DMS 273 treated with DMSO at 0.1 percent for 48 hours (cell line): Measurements from ENCODE around the gene CHST2.
A peak's percentile ranks its signal among the peaks of the same experiment; 100 is the strongest.

Source experiments
- DNase-seq: peaks from one replicate; lab custom pipeline; 2025; lab: John Stamatoyannopoulos, UW

The CHST2 gene

DNA sequence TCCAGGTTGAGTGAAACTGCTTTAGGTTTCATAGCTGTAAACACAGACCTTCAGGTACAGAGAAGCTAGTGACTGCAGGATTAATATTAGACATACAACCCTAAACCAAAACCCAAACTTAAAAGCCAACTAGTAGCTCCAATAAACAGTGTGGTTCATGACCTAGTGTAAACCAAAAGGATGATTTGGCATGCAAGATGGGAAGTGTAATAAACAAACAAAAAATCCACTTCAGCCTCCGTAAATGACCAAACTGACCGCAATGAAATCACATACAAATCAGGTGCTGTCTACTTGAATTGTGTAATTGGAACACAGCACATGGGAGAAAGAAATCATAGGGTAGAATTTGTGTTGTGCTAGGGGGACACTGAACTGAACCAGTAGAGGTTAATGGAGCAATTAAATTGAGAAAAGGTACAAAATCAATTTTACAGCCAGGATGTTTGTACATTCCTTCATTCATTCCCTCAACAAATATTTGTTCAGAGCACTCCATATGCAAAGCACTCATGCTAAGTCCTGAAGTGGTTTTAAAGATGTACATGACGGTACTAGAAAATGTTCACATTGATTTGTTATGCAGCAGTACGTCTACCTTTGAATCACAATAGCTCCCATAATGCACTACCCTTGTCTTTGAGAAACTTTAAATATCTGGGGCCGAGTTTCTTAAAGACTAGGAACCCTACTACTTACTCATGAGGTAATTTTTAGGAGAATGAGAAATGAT, 21.4 kb upstream of the CHST2 start:
- no peak for DNase-seq

DNA sequence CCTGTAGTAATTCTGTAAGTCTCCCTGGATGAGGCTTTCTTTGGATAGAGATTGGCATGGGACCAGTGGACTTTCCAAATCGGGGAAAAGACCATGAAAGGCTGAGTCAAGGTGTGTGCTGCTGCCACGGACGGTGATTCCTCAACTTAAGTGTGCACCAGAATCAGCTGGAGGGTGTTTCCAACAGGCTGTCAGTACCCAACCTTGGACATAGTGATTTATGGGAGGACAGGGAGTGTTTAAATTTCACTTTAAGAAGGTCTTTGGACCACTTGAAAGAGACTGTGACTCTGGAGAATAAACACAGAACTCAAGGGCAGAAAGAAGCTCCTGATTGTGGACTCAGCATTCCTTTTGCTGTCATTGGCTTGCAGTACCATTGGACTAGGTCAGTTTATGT, 20.4 kb upstream of the CHST2 start:
- DNase-seq = no peak

DNA sequence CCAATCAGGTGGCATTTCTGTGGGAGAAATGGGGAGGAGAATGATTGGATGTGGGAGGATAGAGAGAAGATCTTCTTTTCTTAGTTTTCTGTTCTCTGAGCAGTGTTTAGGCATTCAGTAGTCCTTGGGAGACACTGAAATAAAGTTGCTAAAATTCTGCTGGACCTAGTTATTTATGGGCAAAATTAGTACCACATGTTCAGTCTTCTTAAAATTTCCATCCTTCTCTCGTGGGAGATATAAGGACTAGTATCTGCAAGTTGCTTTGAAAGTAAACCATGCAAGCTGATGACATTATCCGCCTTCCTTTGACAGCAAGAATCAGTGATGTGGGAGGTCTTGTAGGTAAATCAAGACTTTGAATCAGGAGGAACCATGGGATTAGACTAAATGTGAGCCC, 19.9 kb upstream of the CHST2 start:
- DNase-seq = no peak

DNA sequence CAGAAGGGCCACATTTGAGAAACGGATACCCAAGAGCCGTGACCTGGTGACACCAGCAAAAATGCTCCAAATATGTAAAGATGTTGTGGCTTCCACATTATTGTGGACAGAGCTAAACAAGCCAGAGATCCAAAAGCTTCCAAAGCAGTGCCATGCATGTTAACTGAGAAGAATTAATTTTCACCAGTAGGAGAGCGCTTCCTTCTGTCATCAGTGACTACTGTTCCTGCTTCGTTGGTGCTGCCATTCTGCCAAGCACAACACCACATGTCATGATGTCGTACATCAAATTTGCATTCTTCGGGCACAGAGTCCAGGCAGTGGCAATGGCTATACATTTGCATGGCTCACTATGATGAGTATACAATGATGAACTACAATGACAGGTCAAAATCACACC, 19.1 kb upstream of the CHST2 start:
- DNase-seq = no peak

DNA sequence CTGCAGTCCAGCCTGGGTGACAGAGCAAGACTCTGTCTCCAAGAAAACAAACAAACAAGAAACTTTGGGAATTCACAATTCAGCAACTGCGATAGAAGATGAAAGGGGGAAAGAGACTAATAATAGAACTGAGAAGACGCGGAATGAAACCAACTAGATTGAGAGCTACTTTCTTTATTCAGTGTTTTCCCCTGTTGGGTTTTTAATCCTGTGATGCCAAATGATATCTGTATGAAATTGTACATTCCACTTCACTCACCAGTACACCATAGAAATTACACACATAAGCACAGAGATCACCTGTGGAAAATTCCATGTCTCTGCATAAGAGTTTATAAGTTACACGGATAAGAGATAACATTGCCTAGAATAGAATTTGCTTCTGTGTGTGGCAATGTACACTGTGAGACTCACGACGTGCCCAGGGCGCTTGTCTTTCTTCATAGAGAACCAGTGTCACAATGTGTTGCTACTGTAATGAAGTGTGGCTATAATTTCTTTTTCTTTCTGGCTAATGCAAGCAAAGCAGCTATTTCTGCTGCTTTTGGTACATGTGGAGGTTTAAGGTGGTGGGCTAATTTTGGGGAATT, 17.7 kb upstream of the CHST2 start:
- DNase-seq = no peak

DNA sequence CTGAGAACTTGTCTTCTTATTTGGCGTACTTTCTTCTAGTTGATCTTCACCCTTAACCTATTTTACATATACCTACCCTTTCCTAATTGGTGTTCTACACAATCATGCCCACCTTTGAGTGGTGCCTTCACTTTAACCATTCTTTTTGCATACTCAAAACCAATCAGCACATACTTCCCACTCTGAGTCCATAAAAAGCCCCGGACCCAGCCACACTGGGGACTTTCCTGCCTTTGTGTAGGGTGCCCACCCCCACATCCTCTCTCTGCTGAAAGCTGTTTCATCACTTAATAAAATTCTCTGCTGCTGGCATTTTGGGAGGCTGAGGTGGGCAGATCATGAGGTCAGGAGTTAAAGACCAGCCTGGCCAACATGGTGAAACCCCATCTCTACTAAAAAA, 15.9 kb upstream of the CHST2 start:
- DNase-seq = no peak

DNA sequence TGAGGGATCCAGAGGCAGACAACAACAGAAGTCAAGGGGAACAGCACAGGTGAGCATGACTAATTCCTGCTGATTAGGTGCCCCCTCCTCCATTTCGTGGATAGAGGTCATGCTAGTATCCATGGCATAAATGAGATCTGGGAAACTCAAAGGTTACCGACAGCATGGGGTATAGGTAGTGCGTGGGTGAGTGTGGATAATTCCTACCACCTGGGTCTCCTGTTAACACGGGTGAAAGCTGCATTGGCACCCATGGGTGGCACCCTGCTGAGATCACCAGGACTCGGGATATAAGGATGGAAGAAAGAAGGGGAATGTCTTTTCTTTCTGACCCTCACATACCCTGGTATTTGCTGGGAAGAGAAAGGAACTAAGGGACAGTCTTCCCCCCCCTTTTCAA, 14.4 kb upstream of the CHST2 start:
- no peak for DNase-seq

DNA sequence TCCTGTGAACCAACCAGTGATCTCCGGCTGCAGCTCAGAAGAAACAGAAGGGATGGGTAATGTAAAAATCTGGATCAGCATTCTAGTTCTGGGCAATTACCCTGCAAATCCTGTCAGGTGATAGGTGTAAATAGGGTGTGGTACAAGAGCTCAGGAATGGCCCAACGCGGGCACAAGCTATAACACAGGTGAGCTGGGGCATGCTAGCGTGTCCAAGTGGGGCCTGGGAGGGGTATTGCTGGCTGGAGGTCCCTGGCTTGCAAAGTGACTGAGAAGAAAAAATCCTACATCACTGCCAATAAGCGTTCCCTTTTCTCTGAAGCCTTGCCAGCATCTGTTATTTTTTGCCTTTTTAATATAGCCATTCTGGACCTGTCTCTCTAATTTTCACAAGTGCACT, 9.7 kb upstream of the CHST2 start:
- DNase-seq = no peak

DNA sequence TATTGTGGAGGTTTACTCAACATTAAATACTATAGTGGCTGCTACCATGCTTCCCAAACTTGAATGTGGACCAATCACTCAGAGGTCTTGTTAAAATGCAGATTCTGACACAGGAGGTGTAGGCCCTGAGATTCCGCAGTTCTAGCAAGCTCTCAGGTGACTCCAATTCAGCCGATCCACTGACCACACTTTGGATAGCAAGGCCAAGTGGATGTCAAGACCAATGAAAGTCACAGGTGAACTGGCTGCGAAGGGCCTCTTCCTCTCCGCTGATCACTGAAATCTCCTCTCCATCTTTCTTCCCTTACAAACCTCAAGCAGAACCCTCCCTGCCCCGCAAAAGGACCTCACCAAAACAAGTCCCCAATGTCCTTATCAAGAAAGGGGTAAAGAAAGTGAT, 9.2 kb upstream of the CHST2 start:
- DNase-seq = no peak

DNA sequence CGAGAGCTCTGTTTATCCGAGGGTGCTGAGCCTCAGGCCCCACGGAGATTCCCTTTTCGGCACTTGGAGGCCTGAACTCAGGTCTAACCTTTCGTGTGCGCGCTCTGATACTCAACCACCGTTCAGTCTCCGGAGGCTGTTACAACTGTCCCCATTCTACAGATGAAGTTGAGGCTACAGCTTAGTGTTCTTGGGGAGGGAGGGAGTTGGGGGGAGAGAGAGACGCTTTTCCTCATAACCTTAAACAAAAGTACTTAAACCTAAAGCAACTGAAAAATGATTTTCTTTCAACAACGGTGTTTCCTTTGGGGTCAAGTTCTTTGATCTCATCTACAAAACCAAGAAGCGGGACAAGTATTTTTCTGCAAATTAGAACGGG, 952 bp upstream of the CHST2 start:
- no peak for DNase-seq

DNA sequence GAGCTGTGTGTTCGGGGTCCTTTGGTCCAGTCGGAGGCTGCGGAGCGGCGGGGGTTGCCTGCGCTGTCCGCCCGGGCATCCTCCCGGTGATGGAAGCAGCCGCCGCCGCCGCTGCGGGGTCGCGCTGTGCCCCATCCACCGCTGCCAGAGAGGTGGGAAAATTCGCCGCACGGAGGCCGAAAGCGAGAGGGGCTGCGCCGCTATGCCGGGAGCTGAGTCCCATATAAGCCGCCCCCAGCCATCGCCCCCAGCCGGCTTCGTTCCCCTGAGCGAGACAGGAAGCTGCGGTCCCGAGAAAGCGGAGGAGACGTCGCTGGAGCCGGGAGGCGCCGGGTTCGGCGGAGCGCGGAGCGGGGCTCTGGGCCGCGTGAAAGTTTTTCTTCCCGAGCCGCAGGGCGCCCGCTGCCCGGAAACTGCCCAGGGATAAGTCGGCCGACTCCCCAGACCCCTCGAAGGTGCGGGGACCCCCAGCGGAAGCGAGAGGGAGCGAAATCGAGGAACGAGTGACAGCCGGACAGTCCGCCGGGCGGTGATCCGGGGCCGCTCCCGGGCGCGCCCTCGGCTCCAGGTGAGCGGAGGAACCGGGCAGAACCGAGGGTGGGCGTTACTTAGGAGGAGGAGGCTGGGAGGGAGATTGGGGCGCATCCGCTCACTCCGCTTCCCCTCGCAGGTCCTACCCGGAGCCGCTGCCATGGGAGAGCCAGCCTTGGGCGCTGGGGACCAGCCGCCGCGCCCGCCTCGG, 574 bp downstream of the CHST2 start:
- DNase-seq = no peak

DNA sequence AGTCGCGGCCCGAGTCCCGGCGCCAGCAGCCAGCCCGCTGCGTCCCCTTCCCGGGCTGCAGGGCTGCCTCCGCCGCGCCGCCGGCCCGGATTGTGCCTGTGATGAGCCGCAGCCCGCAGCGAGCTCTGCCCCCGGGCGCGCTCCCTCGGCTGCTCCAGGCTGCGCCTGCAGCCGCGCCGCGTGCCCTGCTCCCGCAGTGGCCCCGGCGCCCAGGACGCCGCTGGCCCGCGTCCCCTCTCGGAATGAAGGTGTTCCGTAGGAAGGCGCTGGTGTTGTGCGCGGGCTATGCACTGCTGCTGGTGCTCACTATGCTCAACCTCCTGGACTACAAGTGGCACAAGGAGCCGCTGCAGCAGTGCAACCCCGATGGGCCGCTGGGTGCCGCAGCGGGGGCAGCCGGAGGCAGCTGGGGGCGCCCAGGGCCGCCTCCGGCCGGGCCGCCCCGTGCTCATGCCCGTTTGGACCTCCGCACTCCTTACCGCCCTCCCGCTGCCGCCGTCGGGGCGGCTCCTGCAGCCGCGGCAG, 1.2 kb downstream of the CHST2 start:
- DNase-seq = peak; percentile 21

DNA sequence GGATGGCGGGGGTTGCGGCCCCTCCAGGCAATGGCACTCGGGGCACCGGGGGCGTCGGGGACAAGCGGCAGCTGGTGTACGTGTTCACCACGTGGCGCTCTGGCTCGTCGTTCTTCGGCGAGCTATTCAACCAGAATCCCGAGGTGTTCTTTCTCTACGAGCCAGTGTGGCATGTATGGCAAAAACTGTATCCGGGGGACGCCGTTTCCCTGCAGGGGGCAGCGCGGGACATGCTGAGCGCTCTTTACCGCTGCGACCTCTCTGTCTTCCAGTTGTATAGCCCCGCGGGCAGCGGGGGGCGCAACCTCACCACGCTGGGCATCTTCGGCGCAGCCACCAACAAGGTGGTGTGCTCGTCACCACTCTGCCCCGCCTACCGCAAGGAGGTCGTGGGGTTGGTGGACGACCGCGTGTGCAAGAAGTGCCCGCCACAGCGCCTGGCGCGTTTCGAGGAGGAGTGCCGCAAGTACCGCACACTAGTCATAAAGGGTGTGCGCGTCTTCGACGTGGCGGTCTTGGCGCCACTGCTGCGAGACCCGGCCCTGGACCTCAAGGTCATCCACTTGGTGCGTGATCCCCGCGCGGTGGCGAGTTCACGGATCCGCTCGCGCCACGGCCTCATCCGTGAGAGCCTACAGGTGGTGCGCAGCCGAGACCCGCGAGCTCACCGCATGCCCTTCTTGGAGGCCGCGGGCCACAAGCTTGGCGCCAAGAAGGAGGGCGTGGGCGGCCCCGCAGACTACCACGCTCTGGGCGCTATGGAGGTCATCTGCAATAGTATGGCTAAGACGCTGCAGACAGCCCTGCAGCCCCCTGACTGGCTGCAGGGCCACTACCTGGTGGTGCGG, 1.9 kb downstream of the CHST2 start:
- no peak for DNase-seq

DNA sequence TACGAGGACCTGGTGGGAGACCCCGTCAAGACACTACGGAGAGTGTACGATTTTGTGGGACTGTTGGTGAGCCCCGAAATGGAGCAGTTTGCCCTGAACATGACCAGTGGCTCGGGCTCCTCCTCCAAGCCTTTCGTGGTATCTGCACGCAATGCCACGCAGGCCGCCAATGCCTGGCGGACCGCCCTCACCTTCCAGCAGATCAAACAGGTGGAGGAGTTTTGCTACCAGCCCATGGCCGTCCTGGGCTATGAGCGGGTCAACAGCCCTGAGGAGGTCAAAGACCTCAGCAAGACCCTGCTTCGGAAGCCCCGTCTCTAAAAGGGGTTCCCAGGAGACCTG, 2.5 kb downstream of the CHST2 start:
- no peak for DNase-seq

DNA sequence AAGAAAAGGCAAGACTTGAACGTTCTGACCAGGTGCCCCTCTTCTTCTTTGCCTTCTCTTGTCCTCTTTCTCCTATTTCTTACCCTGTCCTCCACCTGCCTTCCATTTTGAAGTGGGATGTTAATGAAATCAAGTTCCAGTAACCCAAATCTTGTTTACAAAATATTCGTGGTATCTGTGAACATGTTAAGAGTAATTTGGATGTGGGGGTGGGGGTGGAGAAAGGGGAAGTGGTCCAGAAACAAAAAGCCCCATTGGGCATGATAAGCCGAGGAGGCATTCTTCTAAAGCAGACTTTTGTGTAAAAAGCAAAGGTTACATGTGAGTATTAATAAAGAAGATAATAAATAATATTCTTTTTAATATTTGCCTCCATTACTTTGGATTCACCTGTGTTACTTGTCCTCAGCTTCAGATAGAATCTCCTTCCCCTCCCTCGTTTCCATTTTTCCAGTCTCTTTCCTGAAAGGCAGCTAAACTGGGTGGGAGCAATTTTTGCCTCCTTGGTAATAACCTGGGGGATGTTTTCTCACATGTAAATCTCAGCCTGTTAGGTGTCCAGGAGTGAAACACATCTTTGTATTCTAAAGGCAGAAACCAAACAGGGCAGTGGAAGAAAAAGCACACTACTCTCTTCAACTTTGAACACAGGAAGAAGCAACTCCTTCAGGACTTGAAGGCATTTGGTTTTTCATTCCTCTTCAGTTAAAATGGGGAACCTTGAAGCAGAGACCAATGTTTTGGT, 3.2 kb downstream of the CHST2 start:
- no peak for DNase-seq

DNA sequence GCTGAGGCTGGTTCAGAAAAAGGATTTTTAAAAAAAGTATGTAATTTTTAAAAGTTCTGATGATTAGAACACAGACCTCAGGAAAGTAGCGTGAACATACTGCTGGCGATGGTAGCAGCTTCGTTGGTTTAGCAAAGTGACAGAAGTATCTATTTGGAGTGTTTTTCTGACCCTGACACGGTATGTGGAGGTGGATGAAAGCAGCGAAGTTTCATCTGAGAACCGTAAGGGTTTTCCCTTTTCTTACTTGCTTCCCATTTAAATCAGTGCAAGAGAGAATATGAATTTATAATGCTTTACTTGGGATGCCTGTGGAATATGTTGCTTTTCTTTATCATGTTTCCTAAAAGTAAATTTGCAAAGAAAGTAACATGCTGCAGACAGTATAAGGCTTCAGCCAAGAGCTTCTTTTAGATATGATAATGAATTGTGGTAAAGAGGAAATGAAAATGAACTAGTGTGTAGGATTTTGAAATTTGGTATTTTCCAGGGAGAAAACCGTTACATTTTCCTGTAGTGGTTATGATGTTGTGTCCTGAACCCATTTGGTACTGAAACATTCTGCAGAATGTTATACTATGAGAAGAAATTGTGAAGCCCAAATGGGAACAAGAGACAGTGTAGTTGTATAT, 3.9 kb downstream of the CHST2 start:
- DNase-seq = no peak

DNA sequence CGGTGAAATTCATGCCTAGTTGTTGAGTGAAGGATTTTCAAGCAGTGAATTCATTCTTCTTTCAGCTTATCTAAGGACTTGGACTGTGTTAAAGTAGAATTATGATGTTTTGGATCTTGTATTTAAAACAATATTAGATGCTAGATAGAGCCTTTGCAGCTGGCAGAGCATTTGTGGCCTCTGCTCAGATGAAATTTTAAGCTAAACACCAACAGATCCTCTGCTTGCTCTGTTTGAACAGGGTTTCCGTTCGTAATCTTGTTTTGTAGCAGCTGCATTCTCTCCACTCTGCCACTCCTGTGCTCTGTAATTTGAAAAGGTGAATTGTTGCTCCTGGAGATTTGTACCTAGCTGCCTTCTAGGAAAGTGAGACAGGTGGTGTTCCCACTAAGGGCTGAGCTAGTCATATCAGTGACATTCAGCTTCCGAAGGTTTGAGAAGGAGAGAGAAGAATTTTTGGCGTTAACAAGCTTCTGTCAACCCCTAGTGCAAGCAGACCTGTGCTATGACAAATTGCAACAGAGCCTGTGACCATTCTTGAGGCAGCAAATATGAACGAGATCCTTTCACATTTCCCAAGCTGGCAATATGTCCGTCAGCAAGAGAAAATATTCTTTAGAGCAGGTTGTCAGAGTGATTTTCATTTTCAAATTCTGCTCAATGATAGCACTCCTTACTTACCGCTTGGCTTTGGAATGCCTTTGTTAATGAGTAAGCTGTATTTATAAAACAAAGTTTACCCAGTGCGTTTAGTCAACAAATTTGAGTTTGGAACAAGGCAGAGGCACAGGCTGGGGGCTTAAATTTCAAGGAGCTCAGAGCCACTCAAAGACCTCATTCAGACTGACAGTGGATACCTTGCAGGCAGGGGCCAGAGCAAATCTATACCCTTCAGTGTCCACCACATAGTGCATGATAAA, 5.3 kb downstream of the CHST2 start:
- DNase-seq = no peak

DNA sequence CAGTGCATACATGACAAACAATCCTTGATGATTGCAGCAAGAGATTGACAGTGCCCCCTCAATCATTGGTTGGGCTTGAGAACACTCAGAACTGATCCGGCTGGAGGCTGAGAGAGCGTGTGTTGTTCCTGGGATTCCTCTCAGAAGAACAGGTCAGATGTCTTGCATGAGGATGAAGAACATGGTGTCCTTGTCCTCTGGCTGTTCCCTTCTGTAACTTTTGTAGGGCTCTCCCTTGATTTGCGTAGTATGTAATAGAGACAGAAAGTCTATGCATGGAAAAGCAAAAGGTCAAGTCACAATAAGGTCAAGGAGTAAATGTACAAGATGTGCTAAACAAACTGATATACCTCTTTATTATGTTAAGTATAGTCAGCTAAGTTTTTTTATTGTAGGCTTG, 8.2 kb downstream of the CHST2 start:
- no peak for DNase-seq

DNA sequence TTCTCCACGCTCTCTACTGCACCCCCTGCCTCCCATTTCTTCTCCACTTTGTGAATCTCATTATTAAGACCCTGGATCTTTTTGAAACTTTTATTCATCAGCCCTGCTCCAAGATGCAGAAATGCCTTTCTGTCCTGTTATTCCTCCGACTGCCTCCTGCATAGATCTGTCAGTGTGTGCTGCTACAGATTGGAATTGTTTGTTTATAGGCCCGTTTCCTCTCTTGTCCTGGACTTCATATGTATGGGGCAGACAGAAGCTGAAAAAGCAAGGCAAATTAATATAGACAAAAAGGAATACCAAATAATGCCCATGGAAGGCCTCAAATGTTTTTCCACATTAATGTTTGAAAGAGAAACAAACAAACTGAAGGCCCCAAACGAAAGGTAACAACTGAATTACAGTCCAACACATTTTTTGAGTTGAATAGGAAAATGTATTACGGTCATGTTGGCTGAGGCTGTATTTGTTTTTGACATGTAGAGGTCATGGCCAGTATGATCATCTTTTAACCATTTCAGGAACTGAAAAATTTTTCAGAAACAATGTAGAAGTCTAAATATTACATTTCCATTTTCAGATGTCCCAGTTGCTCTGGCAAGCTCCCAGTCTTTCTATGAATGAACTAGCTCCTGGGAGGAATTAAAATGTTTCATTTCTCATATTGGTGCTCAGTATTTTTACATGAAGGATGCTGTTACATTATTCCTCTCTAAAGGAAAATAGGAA, 8.8 kb downstream of the CHST2 start:
- DNase-seq = no peak
